Measurements from ENCODE around the gene MATN3. TPM values are rescaled to one million over a fixed set of nuclear protein-coding genes. Genes with fewer than 3 reads are reported as not detected.

MATN3 gene
- total RNA-seq, 1 experiment from 2014 or later = 1.6 TPM

- Histone ChIP-seq H3K27me3 (ENCODE audit: low read length) (no peaks in the 10 kb centered on the region), H3K27ac (ENCODE audit: low read length) (no peak overlapping the region), H4K20me1 (ENCODE audit: low read length) (no peaks in the 10 kb centered on the region), H3K9me2 (replicated peaks; ENCODE audit: low read length) (no peaks in the 10 kb centered on the region), H3K9me3 (ENCODE audit: low read length) (no peaks in the 10 kb centered on the region), H3K9ac (ENCODE audit: low read length) (no peak overlapping the region), H2AFZ (ENCODE audit: low read length) (peak overlapping the region; percentile 99; the same call in 1 of the 2 replicates), H3K4me2 (ENCODE audit: low read length) (peak overlapping the region; percentile 93), H3K79me2 (ENCODE audit: low read length) (peaks cover 13% of the 10 kb centered on the region), H3K36me3 (ENCODE audit: low read depth, low read length) (peaks cover 2% of the 10 kb centered on the region; the same call in 1 of the 2 replicates), H3K4me1 (ENCODE audit: insufficient read depth, low read length) (peaks cover 19% of the 10 kb centered on the region), H3K4me3 (ENCODE audit: low read length) (peak overlapping the region; percentile 85), H3F3A (ENCODE audit: low read length, unreplicated experiment) (no peaks in the 10 kb centered on the region)
- TF ChIP-seq EZH2phosphoT487 (IDR thresholded peaks at IDR 0.05; ENCODE audit: borderline replicate concordance, low read length) (no peak), EZH2 (IDR thresholded peaks at IDR 0.05; ENCODE audit: low read length, unreplicated experiment) (no peak)
- TF ChIP-seq, protein P1, sequence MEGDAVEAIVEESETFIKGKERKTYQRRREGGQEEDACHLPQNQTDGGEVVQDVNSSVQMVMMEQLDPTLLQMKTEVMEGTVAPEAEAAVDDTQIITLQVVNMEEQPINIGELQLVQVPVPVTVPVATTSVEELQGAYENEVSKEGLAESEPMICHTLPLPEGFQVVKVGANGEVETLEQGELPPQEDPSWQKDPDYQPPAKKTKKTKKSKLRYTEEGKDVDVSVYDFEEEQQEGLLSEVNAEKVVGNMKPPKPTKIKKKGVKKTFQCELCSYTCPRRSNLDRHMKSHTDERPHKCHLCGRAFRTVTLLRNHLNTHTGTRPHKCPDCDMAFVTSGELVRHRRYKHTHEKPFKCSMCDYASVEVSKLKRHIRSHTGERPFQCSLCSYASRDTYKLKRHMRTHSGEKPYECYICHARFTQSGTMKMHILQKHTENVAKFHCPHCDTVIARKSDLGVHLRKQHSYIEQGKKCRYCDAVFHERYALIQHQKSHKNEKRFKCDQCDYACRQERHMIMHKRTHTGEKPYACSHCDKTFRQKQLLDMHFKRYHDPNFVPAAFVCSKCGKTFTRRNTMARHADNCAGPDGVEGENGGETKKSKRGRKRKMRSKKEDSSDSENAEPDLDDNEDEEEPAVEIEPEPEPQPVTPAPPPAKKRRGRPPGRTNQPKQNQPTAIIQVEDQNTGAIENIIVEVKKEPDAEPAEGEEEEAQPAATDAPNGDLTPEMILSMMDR (conservative IDR thresholded peaks at IDR 0.05; ENCODE audit: low read depth, low read length) = no peak
- POLR2A ChIA-PET (ENCODE audit: unreplicated experiment) = interaction anchor here (0.6 kb wide), 1 partner anchor 14 kb away, joined by 7 read pairs; no protein-coding TSS in a partner anchor
- BruUV-seq (replicated peaks) = no TSS peak
- ATAC-seq (peak; percentile 18; the same call in 1 of the 2 replicates), DNase-seq (peak; percentile 40)
- intact Hi-C loops (cut with micrococcal nuclease) = no loop called here
- CTCF ChIA-PET = interaction anchor here (0.6 kb wide), 1 partner anchor 24 kb away, joined by 5 read pairs; no protein-coding TSS in a partner anchor
Observed at GRCh38 chr2:19988600-19988999, 23.9 kb downstream of the MATN3 start.

GRCh38 chr2:19987936-19988335, 24.5 kb downstream of the MATN3 start:
- no peak for TF ChIP-seq EZH2 (IDR thresholded peaks at IDR 0.05; ENCODE audit: low read length, unreplicated experiment)
- TF ChIP-seq, protein P1 (conservative IDR thresholded peaks at IDR 0.05; ENCODE audit: low read depth, low read length) = no peak
- no peak for TF ChIP-seq EZH2phosphoT487 (IDR thresholded peaks at IDR 0.05; ENCODE audit: borderline replicate concordance, low read length)
- H3K27me3 ChIP-seq (ENCODE audit: low read length) = no peaks in the 10 kb centered on the region
- no peak overlapping the region for H3K27ac ChIP-seq (ENCODE audit: low read length)
- ATAC-seq = no peak
- ChIA-PET POLR2A (ENCODE audit: unreplicated experiment) (no interaction called here), CTCF (no interaction called here)
- no peak overlapping the region for H3K9ac ChIP-seq (ENCODE audit: low read length)
- H3K36me3 ChIP-seq (ENCODE audit: low read depth, low read length) = peaks cover 2% of the 10 kb centered on the region; the same call in 1 of the 2 replicates
- no peak for DNase-seq
- no peaks in the 10 kb centered on the region for H3K9me3 ChIP-seq (ENCODE audit: low read length)
- no peaks in the 10 kb centered on the region for H3K9me2 ChIP-seq (replicated peaks; ENCODE audit: low read length)
- intact Hi-C loops (cut with micrococcal nuclease) = no loop called here
- no peak overlapping the region for H2AFZ ChIP-seq (ENCODE audit: low read length)
- H3K79me2 ChIP-seq (ENCODE audit: low read length) = peaks cover 13% of the 10 kb centered on the region
- no peaks in the 10 kb centered on the region for H4K20me1 ChIP-seq (ENCODE audit: low read length)
- no peaks in the 10 kb centered on the region for H3F3A ChIP-seq (ENCODE audit: low read length, unreplicated experiment)
- no TSS peak for BruUV-seq (replicated peaks)
- H3K4me3 ChIP-seq (ENCODE audit: low read length) = peak overlapping the region; percentile 85; the same call in 1 of the 2 replicates
- H3K4me1 ChIP-seq (ENCODE audit: insufficient read depth, low read length) = peaks cover 19% of the 10 kb centered on the region
- H3K4me2 ChIP-seq (ENCODE audit: low read length) = peak overlapping the region; percentile 93

- ChIA-PET POLR2A (ENCODE audit: unreplicated experiment) (no interaction called here), CTCF (no interaction called here)
- Histone ChIP-seq H3K9me2 (replicated peaks; ENCODE audit: low read length) (no peaks in the 10 kb centered on the region), H3K36me3 (ENCODE audit: low read depth, low read length) (peaks cover 12% of the 10 kb centered on the region; the same call in 1 of the 2 replicates), H3K27ac (ENCODE audit: low read length) (no peak overlapping the region), H2AFZ (ENCODE audit: low read length) (no peak overlapping the region), H4K20me1 (ENCODE audit: low read length) (no peaks in the 10 kb centered on the region), H3K4me2 (ENCODE audit: low read length) (no peak overlapping the region), H3F3A (ENCODE audit: low read length, unreplicated experiment) (no peaks in the 10 kb centered on the region), H3K4me1 (ENCODE audit: insufficient read depth, low read length) (no peaks in the 10 kb centered on the region), H3K27me3 (ENCODE audit: low read length) (no peaks in the 10 kb centered on the region), H3K9me3 (ENCODE audit: low read length) (no peaks in the 10 kb centered on the region), H3K79me2 (ENCODE audit: low read length) (no peaks in the 10 kb centered on the region), H3K9ac (ENCODE audit: low read length) (no peak overlapping the region), H3K4me3 (ENCODE audit: low read length) (no peak overlapping the region)
- ATAC-seq (peak; percentile 51; the same call in 1 of the 2 replicates), DNase-seq (no peak)
- intact Hi-C loops (cut with micrococcal nuclease) = no loop called here
- BruUV-seq (replicated peaks) = no TSS peak
- TF ChIP-seq, protein P1 (conservative IDR thresholded peaks at IDR 0.05; ENCODE audit: low read depth, low read length) = no peak
- TF ChIP-seq EZH2 (IDR thresholded peaks at IDR 0.05; ENCODE audit: low read length, unreplicated experiment) (no peak), EZH2phosphoT487 (IDR thresholded peaks at IDR 0.05; ENCODE audit: borderline replicate concordance, low read length) (no peak)
Observed at GRCh38 chr2:19982268-19982667, 30.2 kb downstream of the MATN3 start.

Measured in PC-3 (cell line).